GM08714 (cell line): ENCODE data around the gene TSHZ2.

Experiments
- H3K4me3 ChIP-seq: fragments of 200-500 bp; sonication (Bioruptor generic); 2 replicates; pipeline ENCODE4 v1.5.1; 2014; ENCODE audit warnings: mild to moderate bottlenecking, low read length, inconsistent platforms
- ZNF274 ChIP-seq: IDR thresholded peaks from 2 replicates; pipeline ENCODE4 v1.6.1; 2012; ENCODE audit warnings: mild to moderate bottlenecking, low read depth, low read length

TSHZ2 gene

DNA sequence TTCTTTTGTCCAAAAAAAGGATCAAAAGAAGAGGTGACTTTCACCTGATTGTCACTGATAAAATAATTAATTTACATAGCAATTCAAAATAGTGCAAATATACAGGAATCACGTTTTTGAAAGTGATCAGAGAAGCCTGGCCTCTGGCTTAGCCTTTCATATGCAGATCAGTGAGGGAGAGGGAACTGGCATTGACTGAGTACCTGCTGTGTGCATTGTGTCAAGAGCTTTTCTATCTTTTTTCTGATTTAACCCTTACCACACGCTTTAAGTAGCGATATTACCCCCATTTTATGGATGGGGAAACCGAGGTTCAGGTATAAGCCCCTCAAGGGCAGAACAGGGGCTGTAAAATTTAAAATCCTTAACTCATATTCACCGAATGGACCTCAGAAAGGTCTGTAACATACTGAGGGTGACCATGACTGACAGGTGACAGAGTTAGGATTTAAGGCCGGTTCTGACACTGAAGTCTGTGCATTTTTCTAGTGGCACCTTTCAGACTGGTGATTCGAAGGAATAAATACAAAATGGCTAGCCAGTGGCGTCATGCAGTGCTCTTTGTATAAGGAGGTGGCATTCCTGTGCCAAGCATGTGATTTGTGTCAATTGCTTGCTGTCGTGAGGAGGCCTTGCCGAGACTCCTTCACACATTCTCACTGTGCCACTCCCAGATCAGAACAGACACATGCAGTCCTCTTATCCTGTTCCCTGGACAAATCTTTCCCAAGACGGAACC is 310.2 kb downstream of the TSHZ2 start:
- TF ChIP-seq ZNF274 = no peak
- H3K4me3 ChIP-seq = no peak overlapping the region

DNA sequence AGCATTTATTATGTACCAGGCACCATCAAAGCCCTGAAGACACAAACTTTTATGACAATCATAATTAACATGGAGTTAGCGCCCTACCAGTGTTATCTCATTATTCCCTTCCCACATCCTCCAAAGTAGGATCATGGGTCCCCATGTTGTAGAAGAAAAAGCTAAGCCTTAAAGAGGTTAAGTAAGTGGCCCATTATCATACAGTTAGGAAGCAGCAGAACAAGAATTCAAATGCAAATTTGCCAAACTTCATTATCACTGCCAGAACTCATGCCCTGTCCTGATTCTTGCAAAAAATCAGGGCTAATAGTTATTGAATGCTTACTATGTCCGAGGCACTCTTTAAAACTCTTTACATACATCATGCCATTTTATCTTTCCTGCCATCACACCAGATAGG is 310.9 kb downstream of the TSHZ2 start:
- H3K4me3 ChIP-seq = no peak overlapping the region
- no peak for TF ChIP-seq ZNF274

DNA sequence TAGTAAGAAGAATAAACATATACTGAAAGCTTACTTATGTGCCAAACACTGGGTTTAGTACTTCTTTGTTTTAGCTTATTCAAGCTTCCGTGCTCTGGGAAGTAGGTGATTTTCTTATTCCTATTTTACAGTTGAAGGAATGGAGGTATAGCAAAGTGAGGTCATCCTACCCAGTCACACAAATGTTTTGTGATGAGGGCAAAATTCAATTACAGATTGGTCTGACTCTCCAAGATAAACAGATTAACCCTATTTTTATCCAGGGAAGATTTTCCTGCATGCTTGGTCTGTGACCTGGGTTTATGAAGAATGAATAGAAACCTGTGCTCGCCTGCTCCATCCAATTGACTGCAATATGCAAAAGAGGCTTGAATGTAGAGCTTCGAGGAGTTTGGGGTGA is 311.4 kb downstream of the TSHZ2 start:
- no peak for TF ChIP-seq ZNF274

DNA sequence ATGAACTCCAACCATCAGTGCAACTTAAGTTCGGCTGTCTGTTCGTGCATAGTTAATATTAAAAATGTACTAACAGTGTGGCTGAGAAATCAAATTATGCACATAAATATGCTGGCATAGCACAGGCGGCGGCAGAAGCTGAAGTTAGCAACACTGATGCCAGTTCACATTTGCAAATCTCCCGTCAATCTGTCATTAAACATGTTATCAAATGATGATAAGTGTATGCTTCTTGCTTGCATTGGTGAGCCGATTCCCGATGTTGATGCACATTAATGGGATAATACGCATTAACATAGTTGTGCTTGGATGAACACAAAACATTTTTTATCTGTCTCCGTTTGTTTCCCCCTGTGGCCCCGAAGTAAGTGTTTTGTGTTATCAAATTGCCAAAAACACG is 312.1 kb downstream of the TSHZ2 start:
- TF ChIP-seq ZNF274 = no peak
- no peak overlapping the region for H3K4me3 ChIP-seq

More for the DNA sequence above, 311.4 kb downstream of the TSHZ2 start:
- no peak overlapping the region for H3K4me3 ChIP-seq

DNA sequence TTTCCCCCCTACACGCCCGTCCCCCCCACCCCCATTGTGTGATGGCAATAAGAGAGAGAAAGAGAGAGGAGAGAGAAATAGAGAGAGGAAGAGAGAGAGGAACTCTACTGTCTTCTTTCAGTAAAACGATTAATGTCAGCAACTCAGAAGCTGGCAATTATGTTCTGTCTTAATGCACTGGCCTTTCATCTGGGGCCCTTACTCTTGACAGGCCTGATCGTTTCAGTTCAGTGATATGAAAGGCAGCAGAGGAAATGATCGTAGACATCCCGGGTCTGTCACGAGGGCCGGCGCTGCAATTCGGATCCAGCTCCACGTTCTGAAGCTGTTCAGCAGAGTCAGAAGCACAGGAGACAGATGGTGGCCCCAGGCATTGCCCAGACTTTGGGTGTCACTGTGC is 312.5 kb downstream of the TSHZ2 start:
- no peak overlapping the region for H3K4me3 ChIP-seq
- TF ChIP-seq ZNF274 = no peak

DNA sequence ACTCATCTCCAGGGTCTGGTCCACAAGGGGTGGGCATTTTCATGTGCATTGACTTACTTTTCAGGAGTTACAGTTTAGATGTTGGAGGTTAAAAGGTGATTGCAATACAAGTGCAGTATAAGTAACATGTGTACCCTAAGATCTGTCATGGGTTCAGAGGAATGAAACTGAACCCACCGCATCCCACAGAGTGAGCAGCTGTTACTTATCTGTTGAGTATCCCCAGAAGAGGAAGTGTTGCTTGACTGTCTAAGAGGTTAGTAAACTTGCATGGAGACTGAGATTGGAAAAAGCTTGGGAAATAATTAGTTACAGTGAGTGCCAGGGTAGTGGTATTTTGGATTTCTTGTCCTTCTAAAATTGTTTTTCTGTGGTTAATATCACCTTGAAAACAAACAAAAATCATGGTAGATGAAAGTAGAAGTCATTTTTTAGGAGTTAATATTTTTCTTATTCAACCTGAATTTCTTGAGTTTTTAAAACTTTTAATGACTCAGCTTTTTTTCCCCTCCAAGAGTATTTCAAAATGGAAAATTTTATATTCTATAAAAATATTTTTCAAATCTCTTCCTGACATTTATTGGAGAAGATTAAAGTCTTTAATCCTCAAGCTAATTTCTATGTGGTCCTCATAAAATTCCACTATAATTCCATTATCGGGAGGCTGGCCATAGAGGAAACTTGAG is 315.3 kb downstream of the TSHZ2 start:
- no peak overlapping the region for H3K4me3 ChIP-seq
- TF ChIP-seq ZNF274 = no peak

DNA sequence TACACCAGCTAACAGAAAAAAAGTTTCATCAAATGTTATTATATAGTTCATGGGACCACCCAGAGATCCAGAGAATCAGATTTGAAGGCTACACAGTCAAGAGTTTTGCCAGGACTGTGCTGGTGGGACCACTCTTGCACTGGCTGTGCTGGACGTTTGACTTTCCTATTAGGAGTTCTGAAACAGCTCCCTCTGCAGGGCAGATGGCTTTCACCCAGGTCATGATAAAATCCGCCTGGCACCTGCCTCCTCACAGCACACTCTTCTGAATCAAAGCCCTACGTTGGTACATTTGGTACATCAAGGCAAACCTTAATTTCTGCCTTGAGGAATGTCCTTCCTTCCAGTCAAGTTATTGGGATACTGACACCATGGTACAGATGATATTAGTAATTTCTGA is 319.4 kb downstream of the TSHZ2 start:
- no peak overlapping the region for H3K4me3 ChIP-seq
- no peak for TF ChIP-seq ZNF274

DNA sequence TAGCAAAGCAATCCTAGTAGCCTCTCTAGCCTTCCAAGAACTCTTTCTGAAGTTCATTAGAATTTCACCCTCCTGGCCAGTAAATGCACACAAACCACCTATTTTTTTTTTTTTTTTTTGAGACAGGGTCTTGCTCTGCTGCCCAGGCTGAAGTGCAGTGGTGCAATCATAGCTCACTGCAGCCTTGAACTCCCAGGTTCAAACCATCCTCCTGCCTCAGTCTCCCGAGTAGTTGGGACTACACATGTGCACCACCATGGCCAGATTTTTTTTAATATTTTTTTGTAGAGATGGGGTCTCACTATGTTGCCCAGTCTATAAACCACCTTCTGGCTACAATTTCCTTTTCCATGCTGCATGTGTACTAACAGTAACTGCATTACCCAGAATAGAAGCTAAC is 320.2 kb downstream of the TSHZ2 start:
- no peak for TF ChIP-seq ZNF274
- H3K4me3 ChIP-seq = no peak overlapping the region

DNA sequence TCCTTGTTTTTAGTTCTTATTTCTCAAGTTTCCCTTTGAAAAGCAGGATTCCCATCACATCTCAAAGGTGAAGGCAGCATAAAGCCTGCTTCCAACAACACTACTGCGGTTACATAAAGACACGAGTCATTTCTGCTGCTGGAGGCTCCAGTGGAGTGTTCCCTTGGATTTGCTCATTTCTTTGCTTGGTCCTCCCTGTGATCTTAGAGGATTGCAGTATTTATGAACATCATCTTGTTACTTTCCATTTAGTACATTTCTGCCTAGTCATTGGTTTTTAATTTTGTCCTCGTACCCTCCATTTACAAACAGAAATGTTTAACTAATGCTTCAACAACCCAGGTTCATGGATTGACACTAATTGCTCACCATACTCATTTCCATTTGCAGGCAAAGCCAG is 322.6 kb downstream of the TSHZ2 start:
- H3K4me3 ChIP-seq = no peak overlapping the region
- TF ChIP-seq ZNF274 = no peak

DNA sequence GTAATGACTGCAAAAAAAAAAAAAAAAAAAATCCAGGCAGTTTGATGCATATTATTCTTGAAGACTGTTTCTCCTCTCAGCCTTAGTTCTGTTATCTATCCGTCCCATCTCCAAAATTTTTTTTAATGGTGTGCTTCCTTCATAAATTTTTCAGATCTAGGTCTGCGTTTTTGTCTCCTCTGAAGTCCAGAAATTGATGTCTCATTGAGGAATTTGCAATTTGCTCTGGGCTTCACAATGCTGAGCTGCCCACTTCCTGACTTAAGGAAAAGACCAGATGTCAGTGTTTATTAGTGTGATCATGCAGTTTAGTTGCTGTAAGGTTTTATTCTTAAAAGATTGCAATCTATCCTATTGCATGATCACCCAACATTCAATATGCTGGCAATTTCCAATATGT is 323.9 kb downstream of the TSHZ2 start:
- H3K4me3 ChIP-seq = no peak overlapping the region
- no peak for TF ChIP-seq ZNF274

DNA sequence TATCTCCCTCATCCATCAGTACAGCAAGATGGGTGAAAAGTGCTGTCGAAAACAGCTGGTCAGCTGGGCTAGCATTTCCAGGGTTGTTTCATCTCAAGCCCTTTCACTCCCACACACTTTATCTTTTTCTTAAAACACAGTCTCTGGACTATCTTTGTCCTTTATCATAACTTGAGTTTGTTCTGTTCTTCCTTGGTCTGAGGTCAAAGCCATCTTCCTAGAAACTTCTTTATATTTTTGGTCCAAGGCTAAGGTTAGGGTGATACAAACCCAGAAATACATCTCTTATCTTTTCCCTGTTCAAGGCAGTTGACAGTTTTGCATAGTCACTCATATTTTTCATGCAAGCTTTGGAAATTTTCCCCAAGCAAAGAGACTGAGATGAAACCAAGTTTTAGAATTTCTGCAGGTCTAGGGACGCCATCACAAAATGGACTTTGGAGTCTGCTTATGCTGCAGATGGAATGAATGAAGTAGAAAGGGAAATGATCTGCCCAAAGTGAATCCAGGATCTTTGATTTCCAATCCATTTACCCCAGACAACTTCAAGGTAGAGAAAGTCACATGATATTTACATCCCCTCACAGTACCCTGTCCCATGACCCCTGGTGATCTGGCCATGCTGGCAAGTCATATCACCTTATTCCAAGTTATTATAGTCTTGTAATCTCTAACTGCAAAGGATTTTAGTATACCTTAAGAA is 324.4 kb downstream of the TSHZ2 start:
- TF ChIP-seq ZNF274 = no peak
- H3K4me3 ChIP-seq = no peak overlapping the region

DNA sequence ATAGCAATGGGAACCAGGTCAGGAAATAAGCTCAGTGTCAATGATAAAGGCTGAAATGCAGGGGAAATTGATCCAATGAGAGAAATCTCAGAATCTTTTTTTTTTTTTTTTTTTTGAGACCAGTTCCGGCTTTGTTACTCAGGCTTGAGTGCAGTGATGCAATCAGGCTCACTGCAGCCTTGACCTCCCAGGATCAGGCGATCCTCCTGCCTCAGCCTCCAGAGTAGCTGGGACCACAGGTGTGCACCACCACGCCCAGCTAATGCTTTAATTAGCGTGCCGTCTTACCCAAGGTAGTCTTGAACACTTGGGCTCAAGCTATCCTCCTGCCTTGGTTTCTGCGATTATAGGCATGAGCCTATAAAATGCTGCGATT is 325.0 kb downstream of the TSHZ2 start:
- no peak overlapping the region for H3K4me3 ChIP-seq
- TF ChIP-seq ZNF274 = no peak

DNA sequence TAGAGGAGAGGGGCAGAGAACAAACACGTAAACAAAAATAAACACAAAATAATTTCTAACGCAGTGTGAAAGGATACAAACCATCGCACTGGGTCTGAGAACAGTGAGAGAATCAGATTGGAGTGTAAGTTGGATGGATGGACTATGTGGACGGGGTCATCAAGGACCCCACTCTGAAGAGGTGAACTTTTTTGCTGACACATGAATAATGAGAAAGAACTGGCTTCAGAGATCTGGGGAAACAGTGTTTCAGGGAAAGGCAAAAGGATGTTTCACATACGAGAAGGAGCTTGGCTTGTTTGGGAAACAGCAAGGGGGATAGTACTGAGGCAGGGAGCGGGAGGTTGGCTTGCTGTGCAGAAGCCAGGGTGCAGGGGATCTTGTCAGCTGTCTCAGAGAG is 326.1 kb downstream of the TSHZ2 start:
- TF ChIP-seq ZNF274 = no peak
- H3K4me3 ChIP-seq = no peak overlapping the region

DNA sequence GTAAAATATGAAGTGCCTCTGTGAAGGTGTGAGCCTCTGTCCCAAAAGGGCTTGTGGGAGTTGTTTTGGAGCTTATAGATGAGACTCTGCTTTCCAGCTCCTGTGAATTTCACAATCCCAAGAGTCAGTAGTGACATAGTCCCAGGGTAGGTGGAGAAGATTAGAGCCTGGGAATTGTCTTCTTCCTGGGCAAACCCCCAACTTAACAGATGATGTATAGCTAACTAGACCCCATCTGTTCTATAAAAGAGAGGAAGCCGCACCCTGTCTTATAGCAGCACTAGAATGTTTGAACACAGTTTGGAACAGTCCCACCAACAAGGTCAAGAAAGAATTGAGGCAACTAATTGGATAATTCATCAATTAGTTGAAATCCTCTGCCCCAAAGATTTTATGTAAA is 326.8 kb downstream of the TSHZ2 start:
- no peak overlapping the region for H3K4me3 ChIP-seq
- no peak for TF ChIP-seq ZNF274

DNA sequence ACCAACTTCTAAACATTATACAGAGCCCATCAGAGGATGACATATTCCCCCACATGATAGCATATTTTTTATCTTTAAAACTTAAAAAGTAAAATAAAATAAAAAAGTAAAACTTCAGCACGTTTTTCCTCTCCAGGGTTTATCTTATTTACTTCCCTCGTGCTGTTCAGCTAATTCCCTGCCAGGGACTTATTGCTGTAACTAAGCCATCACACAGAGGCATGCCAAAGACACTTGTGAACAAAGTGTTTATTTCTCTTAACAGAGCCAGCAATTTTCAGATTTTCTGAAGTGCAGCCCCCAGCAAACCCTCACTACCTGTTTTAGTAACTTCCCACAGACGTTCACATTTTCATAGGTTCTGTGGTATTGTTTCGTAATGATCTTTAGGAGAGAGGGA is 327.7 kb downstream of the TSHZ2 start:
- TF ChIP-seq ZNF274 = no peak
- no peak overlapping the region for H3K4me3 ChIP-seq
